Upper lobe of left lung (tissue), 4 donors: ENCODE data around the gene MARCHF6.

Experiments used
- EP300 ChIP-seq, 4 donors: sonication (generic); formaldehyde crosslinking; IDR thresholded peaks; one replicate each; pipeline ENCODE4 v1.5.1; 2017; ENCODE audit warnings: antibody characterized with exemption in 4 of 4, control low read depth in 2 of 4
- POLR2A ChIP-seq, 4 donors: fragments of 450-650 bp; IDR thresholded peaks; one replicate each; pipeline ENCODE4 v1.5.1; 2016 to 2017; ENCODE audit warnings: antibody characterized with exemption in 4 of 4, mild to moderate bottlenecking in 2 of 4
- POLR2AphosphoS5 ChIP-seq, 2 donors: sonication (generic); formaldehyde crosslinking; IDR thresholded peaks; one replicate each; pipeline ENCODE4 v1.5.1; 2017; ENCODE audit warnings: antibody characterized with exemption in 2 of 2
- TF ChIP-seq, protein P1 (sequence below), 6 experiments: fragments of 450-650 bp in 4 of 6; fragments of 200-600 bp in 2 of 6; sonication (generic) in 2 of 6; IDR thresholded peaks; one replicate each; pipeline ENCODE4 v1.5.1; 2016 to 2019; ENCODE audit warnings: antibody characterized with exemption in 6 of 6

DNA sequence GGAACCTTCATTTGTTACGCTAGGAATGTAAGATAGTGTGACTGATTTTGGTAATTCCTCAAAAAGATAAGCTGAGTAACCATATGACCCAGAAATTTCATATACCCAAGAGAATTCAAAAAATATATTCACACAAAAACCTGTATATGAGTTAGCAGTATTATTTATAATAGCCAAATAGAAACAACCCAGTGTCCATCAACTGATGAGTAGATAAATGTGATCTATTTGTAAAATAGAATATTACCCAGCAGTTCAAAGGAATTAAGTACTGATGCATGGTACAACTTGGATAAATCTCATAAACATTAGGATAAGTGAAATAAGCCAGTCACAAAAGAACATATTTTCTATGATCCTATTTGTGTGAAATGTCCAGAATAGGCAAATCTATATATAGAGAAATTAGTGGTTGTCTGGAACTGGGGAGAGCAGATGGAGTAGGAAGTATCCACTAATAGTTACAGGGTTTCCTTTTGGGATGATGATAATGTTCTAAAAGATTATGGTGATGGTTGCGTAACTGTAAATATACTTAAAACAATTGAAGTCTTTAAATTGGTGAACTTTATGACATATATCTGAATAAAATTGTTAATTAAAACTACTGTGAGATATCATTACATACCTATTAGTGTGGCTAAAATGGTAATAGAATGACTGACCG, 10.2 kb downstream of the MARCHF6 start:
- TF ChIP-seq, protein P1, sequence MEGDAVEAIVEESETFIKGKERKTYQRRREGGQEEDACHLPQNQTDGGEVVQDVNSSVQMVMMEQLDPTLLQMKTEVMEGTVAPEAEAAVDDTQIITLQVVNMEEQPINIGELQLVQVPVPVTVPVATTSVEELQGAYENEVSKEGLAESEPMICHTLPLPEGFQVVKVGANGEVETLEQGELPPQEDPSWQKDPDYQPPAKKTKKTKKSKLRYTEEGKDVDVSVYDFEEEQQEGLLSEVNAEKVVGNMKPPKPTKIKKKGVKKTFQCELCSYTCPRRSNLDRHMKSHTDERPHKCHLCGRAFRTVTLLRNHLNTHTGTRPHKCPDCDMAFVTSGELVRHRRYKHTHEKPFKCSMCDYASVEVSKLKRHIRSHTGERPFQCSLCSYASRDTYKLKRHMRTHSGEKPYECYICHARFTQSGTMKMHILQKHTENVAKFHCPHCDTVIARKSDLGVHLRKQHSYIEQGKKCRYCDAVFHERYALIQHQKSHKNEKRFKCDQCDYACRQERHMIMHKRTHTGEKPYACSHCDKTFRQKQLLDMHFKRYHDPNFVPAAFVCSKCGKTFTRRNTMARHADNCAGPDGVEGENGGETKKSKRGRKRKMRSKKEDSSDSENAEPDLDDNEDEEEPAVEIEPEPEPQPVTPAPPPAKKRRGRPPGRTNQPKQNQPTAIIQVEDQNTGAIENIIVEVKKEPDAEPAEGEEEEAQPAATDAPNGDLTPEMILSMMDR (IDR thresholded peaks at IDR 0.05): no peak
- TF ChIP-seq POLR2A (IDR thresholded peaks at IDR 0.05): no peak
- no peak for TF ChIP-seq EP300 (IDR thresholded peaks at IDR 0.05)
- TF ChIP-seq POLR2AphosphoS5 (IDR thresholded peaks at IDR 0.05): no peak
